Choroid plexus epithelial cell (primary cell): ENCODE measurements around the gene NTM.

ENCODE experiments used
- DNase-seq: peaks from one replicate; pipeline ENCODE4 v3.0.0-alpha.2; 2010; ENCODE audit warnings: low read depth
- H3K4me3 ChIP-seq: 2 replicates; pipeline ENCODE4 v1.5.1; 2011; ENCODE audit warnings: low read depth, mild to moderate bottlenecking, control low read depth, low read length, moderate library complexity
- CTCF ChIP-seq: conservative IDR thresholded peaks from 2 replicates; pipeline ENCODE4 v1.5.1; 2011; ENCODE audit warnings: low read depth, mild to moderate bottlenecking, control low read depth, inconsistent platforms, low read length, moderate library complexity

Gene NTM

DNA sequence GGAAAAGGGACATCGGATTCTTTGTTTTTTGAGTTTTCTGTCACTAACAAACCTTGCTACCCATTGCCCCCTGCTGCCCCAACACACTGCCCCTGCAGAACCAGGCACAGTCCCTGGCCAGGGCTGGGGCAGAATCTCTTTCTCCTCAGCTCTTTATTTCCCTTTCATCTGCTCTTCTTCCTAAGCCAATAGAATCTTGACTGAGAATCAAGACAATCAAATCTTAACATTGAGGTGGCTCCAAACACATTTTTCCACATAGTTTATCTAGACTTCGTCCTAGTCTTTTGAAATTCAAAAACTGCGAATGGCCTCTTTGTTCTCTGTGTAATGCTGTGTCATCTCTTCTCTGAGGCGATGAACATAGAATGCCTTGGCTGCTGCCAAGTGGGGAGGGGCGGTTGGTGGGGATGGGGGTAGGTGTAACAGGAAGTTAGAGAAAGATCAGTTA, 16.1 kb upstream of the NTM start:
- DNase-seq, result no peak
- no peak for TF ChIP-seq CTCF
- H3K4me3 ChIP-seq, result no peak overlapping the region

GRCh38 chr11:131356206-131356605, 14.2 kb upstream of the NTM start:
- DNase-seq, result peak; percentile 21
- TF ChIP-seq CTCF, result no peak
- no peak overlapping the region for H3K4me3 ChIP-seq

- no peak overlapping the region for H3K4me3 ChIP-seq
- no peak for TF ChIP-seq CTCF
- no peak for DNase-seq
These were observed 5.0 kb upstream of the NTM start for GRCh38 chr11:131365329-131365930.

DNA sequence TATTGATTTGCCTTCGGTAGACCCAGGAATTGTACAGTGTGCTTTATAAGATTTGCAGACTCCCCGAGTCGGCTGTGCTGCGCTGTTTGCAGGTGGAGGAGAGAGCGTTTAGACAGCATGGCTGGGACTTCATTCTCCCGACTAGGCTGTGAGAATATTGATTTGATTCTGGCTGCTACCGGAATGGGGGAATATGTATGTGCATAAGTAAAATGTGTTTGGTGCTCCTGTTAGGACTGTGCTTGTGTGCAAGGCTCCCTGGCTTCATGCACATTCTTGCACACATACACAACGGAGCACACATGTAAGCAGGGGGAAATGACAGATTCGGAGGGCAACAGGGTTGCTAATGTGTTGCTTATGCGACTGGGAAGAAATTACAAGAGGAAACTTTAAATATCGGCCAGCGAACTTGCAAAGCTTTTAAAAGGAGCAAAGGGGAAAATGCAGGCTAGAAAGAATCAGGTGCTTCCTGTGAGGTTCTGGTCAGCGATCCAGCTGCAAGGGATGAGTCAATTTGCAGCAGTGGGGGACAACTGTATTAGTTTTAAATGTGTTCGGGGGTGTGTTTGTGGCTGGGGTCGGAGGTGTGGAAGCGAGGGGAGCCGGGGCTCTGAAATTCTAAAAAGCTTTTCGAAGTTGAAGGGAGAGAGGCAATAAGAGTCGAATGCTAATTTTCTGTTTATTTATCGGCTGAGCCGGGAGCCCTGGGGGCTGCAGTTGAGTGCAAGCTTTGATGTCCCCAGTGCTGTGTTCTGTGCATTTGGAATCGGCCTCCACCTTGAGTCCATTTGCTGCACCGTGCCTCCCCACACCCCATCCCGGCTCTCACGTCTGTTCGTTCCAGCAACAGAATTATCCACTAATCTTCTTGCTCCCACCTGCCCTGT, 731 bp downstream of the NTM start:
- no peak overlapping the region for H3K4me3 ChIP-seq
- TF ChIP-seq CTCF, result no peak
- DNase-seq, result no peak

GRCh38 chr11:131371791-131372104, 1.3 kb downstream of the NTM start:
- no peak for DNase-seq
- H3K4me3 ChIP-seq, result no peak overlapping the region
- TF ChIP-seq CTCF, result no peak

GRCh38 chr11:131372234-131372962, 2.0 kb downstream of the NTM start:
- no peak for DNase-seq
- no peak for TF ChIP-seq CTCF
- H3K4me3 ChIP-seq, result no peak overlapping the region
